Measurements from ENCODE around the gene PLCL2.

Gene PLCL2

GRCh38 chr3:16866571-16866970 is 18.2 kb upstream of the PLCL2 start:
- no peak for DNase-seq

- no peak for DNase-seq
Observed at GRCh38 chr3:16868513-16868912, 16.2 kb upstream of the PLCL2 start.

DNA sequence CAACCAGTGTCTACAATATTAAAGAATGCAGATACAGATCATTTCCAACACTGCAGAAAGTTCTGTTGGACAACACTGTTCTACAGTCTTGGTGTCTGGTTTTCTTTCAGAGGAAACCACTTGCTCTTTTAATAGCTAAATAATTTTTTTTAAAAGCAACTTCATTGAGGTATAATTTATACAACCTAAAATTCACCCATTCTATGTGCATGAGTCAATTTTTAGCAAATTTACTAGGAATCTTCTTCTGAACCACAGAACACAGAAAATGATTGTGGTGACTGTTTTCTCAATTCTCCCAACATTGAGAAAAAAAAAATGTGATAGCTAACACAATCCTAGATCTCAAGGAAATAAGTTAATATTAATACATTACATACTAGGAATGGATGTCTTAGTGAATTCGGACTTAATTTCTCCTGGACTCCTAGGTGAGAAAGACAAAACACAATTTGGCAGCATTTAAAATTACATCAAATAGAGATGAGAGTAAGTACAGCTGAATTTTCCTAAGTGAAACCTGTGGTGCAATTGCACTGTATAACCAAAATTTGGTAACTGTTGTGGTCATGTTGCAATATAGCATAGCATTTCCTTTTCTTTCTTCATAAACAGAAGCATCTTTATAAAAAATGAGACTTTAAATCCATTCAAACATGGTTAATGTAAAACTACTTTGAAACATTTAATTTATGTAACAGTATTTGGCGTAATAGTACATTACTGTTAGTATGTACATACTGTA is 15.3 kb upstream of the PLCL2 start:
- no peak for DNase-seq

DNA sequence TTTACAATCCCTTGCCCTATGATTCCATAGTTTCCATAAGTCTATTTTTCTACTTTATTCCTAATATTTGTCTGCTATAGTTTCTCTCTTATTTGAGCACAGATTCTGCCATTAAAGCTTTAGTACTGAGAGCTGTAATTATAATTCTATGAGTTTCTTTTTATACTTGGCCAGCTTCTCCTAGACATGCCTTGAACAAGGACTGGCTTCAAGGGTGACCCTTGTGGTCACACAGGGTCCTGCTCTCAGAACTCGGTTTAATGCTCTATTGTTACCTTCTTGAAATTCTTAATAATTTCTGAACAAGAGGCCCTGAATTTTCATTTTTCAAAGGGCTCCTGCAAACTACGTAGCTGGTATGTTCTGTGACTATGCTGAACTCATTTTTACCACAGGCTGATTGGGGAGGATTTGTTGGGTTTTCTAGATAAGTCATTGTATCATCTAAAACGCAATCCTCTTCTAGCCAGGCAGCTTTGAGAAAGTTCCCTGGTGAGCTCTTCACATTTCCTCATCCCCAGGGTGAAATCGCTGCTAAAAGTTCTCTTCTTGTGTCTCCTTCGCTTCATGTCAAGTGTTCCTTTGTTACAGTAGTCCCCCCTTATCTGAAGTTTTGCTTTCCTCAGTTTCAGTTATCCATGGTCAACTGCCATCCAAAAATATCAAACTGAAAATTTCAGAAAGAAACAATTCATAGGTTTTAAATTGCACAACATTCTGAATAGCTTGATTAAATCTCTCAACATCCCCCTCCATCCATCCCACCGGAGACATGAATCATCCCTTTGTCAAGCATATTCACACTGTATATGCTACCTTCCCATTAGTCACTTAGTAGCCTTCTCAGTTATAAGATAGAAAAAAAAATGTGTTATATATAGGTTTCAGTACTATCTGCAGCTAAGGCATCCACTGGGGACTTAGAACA is 12.6 kb upstream of the PLCL2 start:
- no peak for DNase-seq

DNA sequence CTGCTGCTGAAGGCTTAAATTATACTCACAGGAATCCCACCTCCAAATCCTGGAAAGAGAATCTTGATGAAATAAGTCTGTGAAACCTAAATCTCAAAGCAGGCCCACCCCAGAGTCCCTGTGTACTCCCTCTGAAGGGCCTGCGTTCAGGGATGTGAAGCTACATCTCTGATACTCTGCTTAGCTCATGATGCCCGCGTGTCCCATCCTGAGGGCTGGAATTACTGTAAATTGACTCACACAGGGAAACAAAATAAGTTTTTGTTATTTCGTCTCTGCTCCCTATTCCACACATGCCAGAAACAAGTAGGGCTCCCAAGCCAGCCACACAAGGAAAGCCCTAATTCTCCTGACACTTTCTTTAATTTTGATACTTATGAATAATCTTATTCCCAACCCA is 10.9 kb upstream of the PLCL2 start:
- DNase-seq = no peak

DNA sequence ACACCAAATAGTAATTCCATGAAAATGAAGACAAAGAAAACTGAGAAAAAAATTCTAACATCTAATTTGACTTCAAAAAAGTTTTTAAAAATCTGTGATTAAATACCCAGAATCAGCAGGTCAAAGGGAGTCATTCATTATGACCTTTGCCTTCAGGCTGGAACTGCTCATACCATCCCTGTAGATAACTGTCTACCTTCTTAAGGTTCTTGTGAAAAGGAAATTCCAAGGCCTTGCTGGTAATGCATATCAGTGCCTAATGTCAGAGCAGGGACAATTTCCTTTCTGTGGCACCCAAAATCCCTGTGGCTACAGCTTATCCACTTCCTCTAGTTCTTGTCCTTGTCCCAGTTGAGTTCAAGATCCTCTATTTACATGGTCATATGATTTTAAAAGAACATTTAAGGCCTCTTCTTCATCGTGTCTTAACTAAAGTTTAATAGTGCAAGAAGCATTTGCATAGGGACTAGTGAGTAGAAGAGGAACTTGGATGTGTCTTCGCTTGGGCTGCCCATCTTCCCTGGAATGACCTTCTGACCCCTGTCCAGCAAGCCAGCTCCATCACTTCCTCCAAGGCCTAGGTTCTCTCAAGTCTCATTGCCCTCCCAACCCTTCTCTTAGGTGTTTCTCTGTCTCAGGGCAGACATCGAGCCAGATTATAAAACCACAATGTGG is 8.7 kb upstream of the PLCL2 start:
- DNase-seq = peak in 1 of 2 donors; percentile 36

DNA sequence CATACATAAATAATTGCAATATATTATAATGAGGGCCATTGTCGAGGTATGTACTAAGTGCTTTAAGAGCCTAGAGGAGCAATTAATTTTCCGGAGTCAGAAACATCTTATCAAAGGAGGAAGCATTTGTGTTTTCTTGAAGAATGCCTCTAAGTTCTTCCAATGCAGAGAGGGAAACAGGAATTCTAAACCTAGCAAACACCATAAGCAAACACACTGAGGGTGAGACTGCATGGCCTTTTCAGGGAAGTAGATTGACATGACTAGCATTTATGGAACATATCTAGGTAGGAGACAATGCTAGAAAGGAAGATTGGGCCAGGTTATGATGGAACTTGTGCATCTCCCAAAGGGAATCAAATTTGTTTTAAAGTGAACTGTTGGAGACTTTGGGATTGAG is 7.2 kb upstream of the PLCL2 start:
- DNase-seq = no peak

GRCh38 chr3:16877911-16878310 is 6.8 kb upstream of the PLCL2 start:
- no peak for DNase-seq

- DNase-seq = no peak
Observed at GRCh38 chr3:16881896-16882630, 2.7 kb upstream of the PLCL2 start.

GRCh38 chr3:16883057-16883722 is 1.6 kb upstream of the PLCL2 start:
- DNase-seq = no peak

DNA sequence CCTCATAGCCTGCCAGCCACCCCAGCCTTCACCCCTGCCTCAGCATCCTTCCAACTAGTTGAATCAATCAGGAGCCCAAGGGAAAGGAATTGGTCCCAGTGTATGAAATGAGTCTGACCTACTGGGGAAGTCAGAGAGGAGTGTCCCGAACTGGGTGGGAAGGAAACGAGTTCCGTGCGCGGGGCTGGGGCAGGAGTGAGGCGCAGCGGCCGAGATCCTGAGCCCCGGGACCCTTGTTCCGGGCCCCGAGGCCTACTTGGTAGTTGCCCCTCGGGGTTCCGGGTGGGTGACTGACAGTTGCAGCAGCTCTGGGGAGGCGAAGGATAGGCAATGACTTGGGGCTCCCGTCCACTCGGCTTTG is 1.1 kb upstream of the PLCL2 start:
- DNase-seq = no peak

DNA sequence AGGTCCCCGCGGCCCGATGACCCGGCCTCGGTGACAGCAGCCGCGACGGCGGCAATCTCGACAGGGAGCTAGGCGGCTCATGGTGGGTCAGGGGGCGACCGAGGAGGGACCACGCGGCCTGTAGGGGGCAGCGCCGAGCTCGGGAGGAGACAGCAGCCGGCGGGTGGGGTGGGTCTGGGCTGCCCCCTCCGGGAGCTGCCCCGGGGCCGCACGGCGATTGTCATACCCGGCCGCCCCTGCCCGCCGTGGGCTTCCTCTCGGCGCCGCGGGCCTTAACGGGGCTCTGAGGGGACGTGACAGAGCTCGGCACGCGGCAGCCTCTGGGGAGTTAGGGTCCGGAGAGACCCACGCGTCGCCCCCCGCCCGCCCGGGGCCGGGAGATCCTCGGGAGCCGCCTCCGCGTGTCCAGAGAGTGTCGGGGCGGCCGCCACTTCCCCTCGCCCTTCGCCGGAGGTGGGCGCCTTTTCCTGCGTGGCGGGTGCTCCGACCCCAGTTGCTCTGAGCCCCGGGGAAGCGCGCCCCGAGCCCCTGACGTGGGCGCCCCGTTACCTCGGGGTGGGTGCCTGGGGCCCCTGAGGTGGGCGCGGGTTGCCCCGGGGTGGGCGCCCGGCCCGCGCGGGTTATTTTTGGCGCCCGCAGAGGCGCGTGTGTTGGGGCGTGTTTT is 539 bp upstream of the PLCL2 start:
- DNase-seq = peak; percentile 75 to 79

DNA sequence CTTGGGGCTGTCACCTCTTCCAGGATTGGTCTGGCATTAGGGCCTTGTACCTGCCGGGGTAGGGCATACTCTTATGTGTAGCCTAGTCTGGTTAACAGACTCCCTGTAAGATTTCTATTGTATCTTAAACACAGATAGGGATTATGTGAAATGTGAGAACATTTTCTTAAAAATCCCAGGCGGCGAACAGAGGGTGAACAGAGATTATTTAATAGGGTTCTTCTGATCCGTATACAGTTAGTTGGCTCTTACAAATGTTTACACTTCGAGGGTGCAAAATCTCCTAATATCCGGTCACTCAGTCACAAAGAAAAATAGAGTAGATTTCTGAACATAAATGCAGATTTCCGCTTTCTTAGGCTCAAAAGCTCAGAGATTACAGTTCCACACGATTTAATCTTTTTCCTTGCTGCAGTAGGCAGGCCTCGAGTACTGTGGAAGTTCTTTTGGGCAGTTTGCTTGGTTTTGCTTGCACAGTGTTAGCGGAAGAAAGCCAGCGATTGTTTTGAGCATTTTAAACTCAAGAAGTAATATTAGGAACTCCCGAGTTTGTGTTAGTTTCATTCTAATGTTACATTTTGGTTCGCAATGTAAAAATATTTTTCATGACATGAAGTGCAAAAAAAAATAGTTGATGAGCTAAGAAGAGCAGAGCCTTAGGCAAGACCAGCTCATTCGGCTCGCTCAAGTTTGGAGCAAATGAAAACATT is 993 bp downstream of the PLCL2 start:
- DNase-seq = no peak

DNA sequence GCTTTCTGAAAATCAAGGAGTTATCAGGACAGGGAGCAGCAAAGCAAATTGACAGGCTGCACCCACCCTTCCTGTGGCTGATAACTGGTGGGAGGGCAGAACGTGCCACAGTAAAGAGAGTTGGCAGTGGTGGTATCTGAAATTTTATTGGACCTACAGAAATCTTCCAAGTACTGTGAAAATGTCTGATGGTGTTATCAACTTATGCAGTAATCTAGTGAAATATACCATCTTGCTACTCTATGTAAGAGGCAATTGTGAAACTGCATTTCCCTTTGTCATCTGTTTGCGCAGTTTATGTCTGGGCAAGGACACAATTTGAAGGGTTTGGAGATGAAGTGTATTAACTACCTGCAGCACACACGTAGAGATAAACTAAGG is 1.5 kb downstream of the PLCL2 start:
- DNase-seq = peak in 1 of 2 donors; percentile 37

- no peak for DNase-seq
Observed at GRCh38 chr3:16887130-16887529, 2.4 kb downstream of the PLCL2 start.

GRCh38 chr3:16888356-16888755 is 3.6 kb downstream of the PLCL2 start:
- no peak for DNase-seq

DNA sequence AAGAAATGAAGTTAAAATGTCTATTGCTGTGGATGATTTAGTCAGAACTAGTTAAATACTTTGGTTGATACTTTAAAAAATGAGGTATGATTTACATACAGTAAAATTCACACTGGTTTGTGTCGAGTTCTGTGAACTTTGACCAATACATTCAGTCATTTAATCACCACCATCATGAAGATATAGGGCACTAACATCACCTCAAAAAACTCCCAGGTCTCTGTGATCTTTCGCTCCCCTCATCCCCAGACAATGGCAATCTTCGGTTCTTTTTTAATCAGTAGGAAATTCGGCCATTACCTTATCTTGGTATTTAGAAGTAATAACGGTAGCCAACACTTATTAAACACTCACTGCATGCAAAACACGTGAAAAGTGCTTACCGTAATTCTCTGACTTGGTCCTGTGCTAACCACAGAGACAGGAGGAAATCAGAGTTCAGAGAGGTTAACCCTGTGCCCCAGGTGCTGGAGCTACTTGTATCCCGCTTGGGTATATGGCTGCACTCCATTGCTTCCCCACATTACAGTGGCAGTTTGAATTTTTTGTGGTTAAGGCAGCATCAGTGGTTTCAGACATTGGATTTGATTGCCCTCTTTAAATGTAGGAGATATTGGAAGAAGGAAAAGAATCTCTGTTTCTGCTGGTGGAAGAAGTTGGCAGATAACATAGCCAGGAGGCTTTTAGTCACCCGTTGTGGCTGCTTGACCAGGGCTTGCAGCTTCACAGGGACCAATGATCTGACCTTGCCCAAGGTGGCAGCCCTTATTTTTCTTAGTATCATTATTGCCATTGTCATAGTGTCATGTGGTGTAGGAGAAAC is 4.2 kb downstream of the PLCL2 start:
- peak in 1 of 2 donors; percentile 50 for DNase-seq

GRCh38 chr3:16890597-16891333 is 6.0 kb downstream of the PLCL2 start:
- no peak for DNase-seq

DNA sequence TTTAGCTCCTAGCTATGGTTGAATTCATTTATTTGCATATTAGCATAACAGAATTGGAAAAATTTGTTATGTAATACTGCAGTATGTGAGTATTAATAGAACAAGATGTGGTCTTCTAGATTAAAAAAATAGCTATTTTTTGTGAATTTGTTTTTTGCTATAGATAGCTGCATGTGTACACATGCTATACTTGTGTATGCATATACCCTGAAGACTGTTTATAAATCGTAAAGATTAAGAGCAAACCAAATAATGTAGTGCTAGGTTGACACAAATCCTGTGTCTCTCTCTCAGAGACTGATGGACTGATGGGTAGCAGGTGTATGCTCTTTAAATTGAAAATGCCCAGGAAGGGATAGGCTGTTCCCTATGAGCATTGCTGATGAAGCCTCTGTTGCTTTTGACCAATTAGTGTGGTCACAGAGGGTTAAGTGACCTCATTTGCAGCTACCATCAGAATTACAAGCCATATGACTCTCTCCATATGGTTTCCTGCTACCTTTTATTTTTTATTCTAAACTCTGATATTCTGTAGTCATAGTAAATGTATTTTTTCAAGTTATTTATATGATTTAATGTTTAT is 9.0 kb downstream of the PLCL2 start:
- no peak for DNase-seq

Data from CD4-positive, alpha-beta T cell treated with Interleukin-1 beta for 1 hour (primary cell).